Measurements from ENCODE around the gene LEF1.

The LEF1 gene

GRCh38 chr4:108146819-108147218 lies 21.9 kb downstream of the LEF1 start:
- DNase-seq: no peak

- no peak for DNase-seq
Observed at GRCh38 chr4:108146336-108146735, 22.4 kb downstream of the LEF1 start.

GRCh38 chr4:108144451-108144850 lies 24.3 kb downstream of the LEF1 start:
- DNase-seq: peak in 1 of 2 donors; percentile 6

- DNase-seq: no peak
Observed at GRCh38 chr4:108143515-108143914, 25.2 kb downstream of the LEF1 start.

- no peak for DNase-seq
Observed at GRCh38 chr4:108142870-108143269, 25.9 kb downstream of the LEF1 start.

- DNase-seq: no peak
Observed at GRCh38 chr4:108141213-108141950, 27.4 kb downstream of the LEF1 start.

- no peak for DNase-seq
Observed at GRCh38 chr4:108140328-108140727, 28.4 kb downstream of the LEF1 start.

- no peak for DNase-seq
Observed at GRCh38 chr4:108139089-108139488, 29.6 kb downstream of the LEF1 start.

GRCh38 chr4:108135549-108136209 lies 33.1 kb downstream of the LEF1 start:
- no peak for DNase-seq

- DNase-seq: no peak
Observed at GRCh38 chr4:108130955-108131354, 37.8 kb downstream of the LEF1 start.

- no peak for DNase-seq
Observed at GRCh38 chr4:108129196-108129595, 39.5 kb downstream of the LEF1 start.

GRCh38 chr4:108126806-108127205 lies 41.9 kb downstream of the LEF1 start:
- DNase-seq: no peak

GRCh38 chr4:108120789-108121188 lies 47.9 kb downstream of the LEF1 start:
- no peak for DNase-seq

GRCh38 chr4:108119199-108119800 lies 49.4 kb downstream of the LEF1 start:
- DNase-seq: no peak

GRCh38 chr4:108118505-108118904 lies 50.2 kb downstream of the LEF1 start:
- peak in 1 of 2 donors; percentile 38 for DNase-seq

- DNase-seq: no peak
Observed at GRCh38 chr4:108117418-108118182, 51.1 kb downstream of the LEF1 start.

GRCh38 chr4:108116423-108117168 lies 52.1 kb downstream of the LEF1 start:
- peak; percentile 32 to 43 for DNase-seq

GRCh38 chr4:108115168-108115526 lies 53.6 kb downstream of the LEF1 start:
- no peak for DNase-seq

GRCh38 chr4:108114503-108114902 lies 54.2 kb downstream of the LEF1 start:
- no peak for DNase-seq

- DNase-seq: peak; percentile 56 to 61
Observed at GRCh38 chr4:108113229-108113628, 55.5 kb downstream of the LEF1 start.

- DNase-seq: no peak
Observed at GRCh38 chr4:108111781-108112180, 57.0 kb downstream of the LEF1 start.

- DNase-seq: no peak
Observed at GRCh38 chr4:108110450-108110849, 58.3 kb downstream of the LEF1 start.

GRCh38 chr4:108109997-108110416 lies 58.7 kb downstream of the LEF1 start:
- DNase-seq: no peak

Measured in CD4-positive, alpha-beta T cell treated with Interleukin-1 beta for 1 hour (primary cell).